Choroid plexus epithelial cell (primary cell): ENCODE data around the gene ZKSCAN5.

ENCODE experiments used
- DNase-seq: peaks from one replicate; pipeline ENCODE4 v3.0.0-alpha.2; 2010; ENCODE audit warnings: low read depth
- H3K4me3 ChIP-seq: 2 replicates; pipeline ENCODE4 v1.5.1; 2011; ENCODE audit warnings: low read depth, mild to moderate bottlenecking, control low read depth, low read length, moderate library complexity
- TF ChIP-seq, protein P1 (sequence below): conservative IDR thresholded peaks from 2 replicates; pipeline ENCODE4 v1.5.1; 2011; ENCODE audit warnings: low read depth, mild to moderate bottlenecking, control low read depth, inconsistent platforms, low read length, moderate library complexity

ZKSCAN5 gene

DNA sequence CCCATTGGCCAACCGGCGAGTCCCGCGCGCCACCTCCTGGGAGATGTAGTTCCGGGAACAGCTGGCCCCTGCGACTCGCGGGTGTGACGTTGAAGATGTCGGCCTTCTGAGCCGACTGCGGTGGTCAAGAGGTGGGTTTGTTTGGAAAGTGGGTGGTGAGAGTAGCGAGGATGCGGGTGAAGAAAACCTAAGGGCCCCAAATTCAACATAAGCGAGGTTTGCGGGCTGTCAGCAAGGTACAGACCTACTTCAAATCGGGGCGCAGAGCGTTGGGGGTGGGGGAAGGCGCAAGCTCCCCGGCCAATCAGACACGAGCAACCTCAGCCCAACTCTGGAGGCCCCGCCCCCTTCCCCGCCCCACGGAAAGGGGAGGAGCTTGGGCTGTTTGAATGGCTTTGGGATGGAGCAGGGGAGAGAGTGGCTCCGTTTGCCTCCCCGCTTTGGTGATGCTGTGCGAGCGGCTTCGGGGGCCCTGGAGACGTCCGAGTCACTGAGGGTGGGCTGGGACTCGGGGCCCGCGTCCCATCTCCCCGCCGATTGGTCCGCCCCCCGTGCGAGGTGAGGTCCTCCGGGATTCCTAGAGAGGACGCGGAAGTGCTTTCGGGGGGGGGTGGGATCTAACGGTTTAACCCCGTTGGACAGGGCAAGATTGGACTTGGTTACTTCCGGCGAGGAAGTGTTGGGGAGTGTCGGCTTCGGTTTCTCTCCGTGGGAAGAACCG is at the start of gene ZKSCAN5:
Gene ZKSCAN5, plus strand, starts transcription at position 60 of the 721 bp plus-strand sequence. CDS start 1,383 bp downstream, outside the sequence.
- DNase-seq, result peak; percentile 98
- H3K4me3 ChIP-seq, result peak within 1 kb of the TSS; percentile 74
- TF ChIP-seq, protein P1, sequence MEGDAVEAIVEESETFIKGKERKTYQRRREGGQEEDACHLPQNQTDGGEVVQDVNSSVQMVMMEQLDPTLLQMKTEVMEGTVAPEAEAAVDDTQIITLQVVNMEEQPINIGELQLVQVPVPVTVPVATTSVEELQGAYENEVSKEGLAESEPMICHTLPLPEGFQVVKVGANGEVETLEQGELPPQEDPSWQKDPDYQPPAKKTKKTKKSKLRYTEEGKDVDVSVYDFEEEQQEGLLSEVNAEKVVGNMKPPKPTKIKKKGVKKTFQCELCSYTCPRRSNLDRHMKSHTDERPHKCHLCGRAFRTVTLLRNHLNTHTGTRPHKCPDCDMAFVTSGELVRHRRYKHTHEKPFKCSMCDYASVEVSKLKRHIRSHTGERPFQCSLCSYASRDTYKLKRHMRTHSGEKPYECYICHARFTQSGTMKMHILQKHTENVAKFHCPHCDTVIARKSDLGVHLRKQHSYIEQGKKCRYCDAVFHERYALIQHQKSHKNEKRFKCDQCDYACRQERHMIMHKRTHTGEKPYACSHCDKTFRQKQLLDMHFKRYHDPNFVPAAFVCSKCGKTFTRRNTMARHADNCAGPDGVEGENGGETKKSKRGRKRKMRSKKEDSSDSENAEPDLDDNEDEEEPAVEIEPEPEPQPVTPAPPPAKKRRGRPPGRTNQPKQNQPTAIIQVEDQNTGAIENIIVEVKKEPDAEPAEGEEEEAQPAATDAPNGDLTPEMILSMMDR, result no peak

DNA sequence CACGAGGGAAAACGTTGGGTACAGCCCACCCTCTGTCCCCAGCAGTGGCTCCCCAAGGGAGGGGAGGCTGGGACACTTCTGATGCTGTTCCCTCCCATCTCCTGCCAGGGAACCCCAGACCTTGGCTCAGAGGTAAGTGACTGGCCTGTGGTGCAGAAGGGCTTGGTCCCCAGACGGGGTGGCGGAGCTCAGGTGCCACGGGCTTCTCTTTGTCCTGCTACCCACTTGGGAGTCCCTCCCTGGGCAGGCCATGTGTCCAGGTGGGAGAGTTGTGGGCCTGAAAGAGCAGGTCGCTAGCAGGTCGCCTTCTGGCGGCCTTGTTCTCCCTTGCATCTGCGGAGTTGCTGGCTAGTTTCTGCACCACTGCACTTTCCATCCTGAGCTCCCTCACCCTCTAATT is 48.6 kb upstream of the ZKSCAN5 start:
- no peak overlapping the region for H3K4me3 ChIP-seq
- no peak for DNase-seq
- TF ChIP-seq, protein P1, result no peak

DNA sequence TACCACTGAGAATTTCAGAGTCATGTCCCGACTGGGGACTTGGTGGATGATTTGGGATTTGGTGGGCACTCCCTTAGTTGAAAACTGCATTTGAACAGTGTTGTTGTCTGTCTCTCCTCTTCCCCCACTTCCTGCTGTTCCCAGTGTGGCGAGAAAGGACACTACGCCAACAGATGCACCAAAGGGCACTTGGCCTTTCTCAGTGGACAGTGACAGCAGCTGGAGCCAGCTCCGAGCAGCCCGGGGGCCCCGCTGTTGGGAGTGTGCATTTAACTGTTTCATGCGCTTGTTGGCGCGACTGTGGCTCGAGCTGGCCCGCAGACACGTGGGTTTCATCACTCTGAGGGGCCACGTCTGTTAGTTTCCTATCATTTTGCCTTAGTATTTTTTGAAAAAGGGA is 48.2 kb upstream of the ZKSCAN5 start:
- no peak overlapping the region for H3K4me3 ChIP-seq
- DNase-seq, result no peak
- TF ChIP-seq, protein P1, result no peak

DNA sequence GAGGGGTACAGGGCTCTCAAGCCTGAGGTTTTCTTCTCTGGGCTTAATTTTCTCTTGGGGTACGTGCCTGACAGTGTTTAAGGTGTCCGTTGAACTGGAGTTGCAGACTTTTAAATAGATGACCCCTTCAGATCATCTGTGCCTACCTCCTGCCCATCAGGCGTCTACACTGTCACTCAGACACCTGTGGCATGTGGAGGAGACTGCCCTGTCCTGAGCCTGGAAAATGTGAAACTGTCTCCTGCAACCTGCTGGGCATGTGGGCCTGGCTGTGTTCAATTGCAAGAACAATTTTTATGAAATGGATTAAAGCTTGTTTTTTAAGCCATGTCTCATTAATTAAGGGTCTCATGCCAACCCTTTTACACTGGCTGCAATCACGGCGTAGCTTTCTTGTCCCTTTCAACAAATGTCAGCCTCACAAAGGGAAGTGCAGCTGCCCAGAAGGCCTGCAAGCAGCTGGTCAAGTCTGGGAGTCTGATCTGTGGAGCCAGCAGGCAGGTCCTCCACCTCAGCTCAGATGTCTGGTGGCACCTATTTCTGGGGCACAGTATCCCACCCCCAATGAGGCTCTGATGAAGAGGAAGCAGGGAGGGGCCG is 47.3 kb upstream of the ZKSCAN5 start:
- DNase-seq, result no peak
- no peak overlapping the region for H3K4me3 ChIP-seq
- TF ChIP-seq, protein P1, result no peak

DNA sequence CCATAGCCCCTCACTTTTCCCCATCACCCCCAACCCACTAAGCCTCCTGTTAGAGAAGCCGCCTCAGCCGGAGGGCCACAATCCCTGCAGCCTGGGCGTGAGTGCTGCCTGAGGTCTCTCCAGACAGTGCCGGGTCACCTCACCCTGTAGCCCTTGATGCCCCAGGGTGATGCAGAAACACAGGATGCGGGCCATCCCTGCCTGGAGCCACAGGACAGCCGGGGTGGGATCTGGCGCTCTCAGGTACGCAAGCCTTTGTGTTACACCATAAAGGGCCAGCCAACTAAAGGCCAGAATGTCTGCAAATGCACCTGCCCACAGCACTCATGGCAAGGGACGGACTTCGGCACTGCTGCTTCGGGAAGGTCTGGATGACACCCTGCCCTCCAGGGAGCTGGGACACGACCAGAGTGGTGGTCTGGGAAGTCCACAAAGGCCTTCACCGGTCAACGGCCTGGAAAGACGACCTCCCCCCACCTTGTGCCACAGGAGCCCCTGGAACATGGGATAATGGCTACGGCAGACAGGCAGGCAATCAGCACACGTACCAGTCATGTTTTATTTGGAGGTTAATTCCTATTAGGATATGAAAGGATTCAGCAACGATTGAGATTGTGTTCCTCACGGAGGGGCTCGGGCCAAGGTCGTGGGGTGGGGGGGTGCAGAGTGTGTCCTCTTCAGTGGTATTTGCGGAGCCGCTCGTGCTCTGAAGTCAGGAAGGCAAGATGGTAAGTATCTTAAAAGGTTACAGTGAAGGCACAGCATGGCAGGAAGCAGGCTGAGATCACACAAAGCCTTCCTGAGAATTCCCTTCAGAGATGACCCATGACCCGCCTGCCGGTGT is 46.6 kb upstream of the ZKSCAN5 start:
- DNase-seq, result no peak
- TF ChIP-seq, protein P1, result no peak
- H3K4me3 ChIP-seq, result no peak overlapping the region

DNA sequence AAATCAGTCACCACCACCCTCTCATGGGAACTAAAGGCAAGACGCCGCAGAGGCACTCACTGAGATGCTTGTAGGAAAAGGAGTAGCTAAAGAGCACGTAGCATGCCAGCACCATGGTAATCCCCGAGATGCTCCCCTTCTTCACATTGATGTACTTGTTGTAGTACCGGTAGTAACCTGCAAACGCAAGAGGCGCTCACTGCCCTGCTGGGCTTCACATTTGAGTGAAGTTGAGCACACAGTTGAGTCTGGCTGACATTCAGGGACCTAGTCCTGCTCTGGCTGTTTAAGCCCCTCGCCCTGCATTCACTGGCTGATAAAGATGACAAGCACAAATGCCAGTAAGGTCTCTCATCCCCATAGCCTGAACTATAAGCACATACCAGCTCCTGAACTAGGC is 45.4 kb upstream of the ZKSCAN5 start:
- peak; percentile 49 for DNase-seq
- TF ChIP-seq, protein P1, result peak; percentile 52
- H3K4me3 ChIP-seq, result no peak overlapping the region
